CD4-positive, alpha-beta T cell treated with Interleukin-4 for 4 hours (primary cell): ENCODE data around the gene NFIA.

Experiments
- DNase-seq: peaks from one replicate; pipeline ENCODE4 v3.0.0-alpha.2; 2020

NFIA gene

DNA sequence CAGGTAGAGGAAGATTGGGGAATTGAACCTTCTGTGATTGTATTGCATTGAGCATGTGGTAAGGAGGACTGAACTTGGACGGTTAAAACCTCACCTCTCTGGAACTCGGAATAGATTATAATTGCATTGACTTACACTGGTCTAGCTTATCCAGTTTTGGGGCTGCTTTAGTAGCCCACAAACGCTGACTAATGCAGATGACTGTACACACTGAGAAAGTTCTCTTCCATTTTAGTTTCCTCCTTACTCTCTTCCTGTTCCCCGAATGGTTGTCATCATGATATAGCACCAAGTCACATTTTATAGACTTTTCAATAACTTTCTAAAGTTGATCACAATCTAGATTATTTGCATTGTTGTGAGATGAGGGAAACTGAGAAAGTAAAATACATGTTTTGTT lies 78.2 kb downstream of the NFIA start:
- DNase-seq: no peak

DNA sequence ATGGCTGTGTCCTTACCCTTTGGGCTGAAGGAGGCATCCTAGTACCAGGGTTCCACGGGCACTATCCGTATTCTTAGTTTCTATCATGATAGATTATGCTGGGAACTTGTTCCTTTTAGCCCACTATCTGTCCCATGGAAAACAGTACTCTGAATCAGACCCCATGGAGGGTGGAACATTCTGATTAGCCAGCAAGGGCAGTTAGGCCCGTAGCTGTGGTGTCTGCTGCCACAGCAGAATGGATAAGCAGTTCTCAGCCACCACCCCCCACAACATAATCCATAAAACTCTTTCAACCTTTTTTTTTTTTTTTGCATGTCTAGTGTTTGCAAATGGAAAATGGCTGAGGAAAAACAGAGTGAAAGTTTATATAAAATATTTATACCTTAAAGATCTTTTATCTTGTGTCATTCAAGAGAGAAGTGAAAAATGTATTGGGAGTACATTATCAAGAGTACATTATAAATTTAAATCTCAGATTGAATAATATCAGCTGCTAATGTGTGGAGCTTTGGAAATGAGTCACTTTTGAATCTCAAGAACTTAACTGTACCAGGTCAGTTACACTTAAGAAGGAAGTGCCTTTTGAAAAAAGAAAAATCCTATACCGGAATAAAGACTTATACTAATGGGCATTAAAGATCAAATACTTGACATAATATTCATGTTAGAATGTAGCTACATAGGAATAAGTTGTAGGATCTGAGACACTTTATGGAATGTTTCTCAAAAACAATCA lies 80.3 kb downstream of the NFIA start:
- DNase-seq: no peak

DNA sequence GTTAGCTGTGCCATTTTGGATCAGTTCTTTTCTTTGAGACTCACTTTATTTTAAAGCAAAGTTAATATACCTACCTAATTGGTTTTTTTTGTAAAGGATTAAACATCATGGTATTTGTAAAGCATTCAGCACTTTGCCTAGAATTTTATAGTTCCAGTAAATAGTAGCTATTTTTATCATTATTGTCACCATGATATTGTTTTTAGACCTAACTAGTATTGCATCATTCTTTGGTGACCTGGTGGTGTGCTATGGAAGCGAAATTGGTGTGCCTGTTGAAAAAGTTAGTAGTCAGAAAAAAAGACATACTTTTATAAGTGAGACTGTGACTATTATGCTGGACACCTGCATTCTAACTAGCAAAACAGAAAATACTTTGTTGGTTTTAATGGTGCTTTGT lies 81.0 kb downstream of the NFIA start:
- no peak for DNase-seq

DNA sequence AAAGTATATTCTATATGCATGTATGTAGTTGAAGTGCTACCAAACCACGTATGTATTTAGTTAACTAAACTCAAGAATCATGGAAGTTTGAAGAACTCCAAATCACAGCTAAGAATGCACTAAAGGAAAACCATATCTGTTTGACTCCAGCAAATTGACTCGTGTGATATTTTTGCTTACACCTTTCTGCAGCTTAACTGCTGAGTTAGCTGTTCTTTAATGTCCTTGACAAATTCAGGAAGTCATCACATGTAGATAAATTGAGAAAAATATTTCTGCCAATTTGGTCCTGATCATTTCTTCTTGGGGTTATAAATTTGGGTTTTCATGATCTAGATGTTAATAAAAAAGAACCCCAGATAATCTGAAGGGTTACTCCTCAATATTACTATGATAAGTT lies 83.0 kb downstream of the NFIA start:
- DNase-seq: no peak

DNA sequence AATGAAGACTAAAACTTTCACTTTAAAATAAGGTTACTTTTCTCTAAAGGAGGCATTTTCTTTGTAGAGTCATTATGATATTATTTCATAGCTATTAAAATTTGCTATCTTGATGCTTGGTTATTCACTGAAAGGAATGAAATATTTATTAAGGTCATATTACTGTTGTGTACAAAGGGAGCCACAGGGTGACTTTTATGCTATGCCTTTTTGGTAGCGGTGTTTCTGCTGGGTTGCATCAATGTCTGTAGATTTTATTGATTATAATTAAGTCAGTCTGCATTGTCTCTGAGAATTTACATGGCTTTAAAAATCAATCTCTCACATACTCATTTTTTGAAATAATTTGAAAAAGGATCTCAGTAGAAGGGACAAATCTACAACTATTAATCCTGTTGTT lies 84.9 kb downstream of the NFIA start:
- DNase-seq: no peak

DNA sequence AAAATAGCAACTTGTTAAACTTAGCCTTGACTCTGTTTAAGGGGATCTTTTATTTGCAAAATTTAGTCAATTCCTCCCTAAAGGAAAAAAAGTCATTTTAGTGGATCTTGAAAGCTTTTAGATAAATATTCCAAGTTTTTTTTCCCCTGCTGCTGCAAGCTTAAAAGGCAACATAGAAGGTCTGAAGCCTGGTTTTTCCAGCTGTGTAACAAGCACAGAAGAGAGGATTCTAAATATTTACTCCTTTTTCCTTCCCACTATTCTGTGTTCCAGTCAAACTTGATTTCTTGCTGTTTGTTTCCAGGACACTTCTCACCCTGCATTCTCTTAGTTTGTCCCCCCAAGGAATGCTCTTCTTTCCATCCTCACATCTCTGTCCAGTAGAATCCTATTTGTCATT lies 86.7 kb downstream of the NFIA start:
- no peak for DNase-seq

DNA sequence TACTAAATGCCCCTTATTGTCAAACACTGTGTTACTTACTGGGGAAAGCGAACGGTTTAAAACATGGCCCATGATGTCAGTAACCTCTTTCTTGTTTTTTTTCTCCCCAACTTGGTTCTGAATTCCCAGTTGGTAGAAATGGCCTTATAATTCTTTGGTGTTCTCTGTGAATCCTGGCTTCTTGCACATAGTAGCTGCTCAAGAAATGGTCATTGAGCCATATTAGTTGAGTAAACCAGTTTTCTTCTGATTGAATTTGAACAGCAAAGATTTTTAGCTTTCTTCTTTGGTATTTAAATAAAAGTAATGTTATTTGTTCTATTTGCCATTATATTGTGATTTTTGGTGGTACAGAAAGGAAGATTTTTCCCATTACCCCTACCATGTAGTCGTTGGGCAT lies 87.3 kb downstream of the NFIA start:
- no peak for DNase-seq

DNA sequence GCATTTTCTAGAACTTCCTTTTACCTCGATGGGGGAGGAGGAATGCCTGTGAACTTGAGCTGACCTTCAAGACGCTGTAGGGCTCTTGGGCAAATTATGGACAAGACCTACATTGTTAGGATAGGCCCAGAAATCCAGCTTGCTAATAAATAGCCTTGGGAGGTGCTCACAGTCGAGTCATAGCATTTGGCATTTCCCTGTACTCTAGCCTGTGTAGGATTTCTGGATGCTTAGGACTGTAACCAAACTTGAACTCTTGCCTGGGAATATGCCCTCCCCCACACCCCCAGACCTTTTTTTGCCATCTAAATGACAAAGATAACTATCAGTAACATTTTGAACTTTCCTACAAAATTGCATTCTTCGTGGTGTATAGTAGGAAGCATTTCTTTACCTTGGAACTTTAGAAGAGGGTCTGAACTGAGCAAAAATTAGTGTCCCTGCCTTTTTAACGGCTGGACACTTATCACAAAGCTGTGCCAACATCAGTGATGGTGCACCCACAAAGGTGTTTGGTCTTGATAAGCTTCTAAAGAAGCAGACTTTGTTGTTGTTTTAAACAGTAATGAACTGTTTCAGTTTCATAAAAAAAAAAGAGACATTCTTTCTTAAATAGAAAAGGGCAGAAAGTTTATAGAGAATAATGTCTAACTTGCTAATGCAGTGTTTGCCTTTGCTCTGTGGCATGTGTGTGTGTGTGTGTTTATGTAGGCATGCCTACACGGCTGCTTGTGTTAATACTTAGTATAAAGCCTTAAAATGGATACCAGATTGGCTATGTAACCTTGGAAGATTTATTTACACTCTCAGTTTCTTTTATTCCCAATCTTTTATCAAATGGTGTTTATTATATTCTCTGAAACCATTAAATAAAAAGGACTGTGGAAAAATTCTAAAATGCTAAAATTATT lies 88.2 kb downstream of the NFIA start:
- DNase-seq: no peak

DNA sequence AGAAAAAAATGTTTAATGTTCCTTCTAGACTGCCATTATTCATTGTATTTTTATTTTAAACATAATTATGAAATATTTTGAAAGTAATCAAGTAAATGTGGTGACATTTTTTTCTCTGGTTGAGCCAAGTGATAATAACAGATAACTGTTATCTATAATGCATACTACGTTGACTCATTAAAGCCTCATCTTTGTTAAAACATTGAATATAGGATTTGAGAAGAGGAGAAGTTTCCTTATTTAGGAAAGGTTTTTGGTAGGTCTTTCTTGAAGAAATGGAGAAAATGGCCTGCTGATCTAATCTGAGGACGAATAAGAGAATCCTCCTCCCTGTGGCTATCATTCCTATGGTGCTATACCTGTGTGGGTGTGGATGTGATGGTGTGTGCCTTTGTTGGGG lies 89.0 kb downstream of the NFIA start:
- no peak for DNase-seq

DNA sequence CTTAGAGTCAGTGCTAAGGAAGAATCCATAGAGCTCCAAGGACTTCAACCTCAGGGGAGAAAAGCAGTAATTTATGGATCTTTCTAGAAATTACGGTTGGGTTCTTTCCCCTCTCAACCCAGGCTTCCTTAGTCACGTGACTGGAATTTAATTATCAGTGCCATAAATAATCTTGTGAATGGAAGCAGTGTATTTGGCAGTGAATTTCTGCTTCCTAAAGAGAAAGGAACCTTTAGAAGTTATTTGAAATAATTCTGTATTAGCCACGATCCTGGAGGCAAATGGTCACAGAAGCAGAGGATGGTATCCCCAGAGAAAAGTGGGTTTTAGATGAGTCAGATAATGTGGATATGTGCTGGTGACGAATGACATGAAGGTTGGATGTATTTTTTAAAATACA lies 89.6 kb downstream of the NFIA start:
- no peak for DNase-seq

DNA sequence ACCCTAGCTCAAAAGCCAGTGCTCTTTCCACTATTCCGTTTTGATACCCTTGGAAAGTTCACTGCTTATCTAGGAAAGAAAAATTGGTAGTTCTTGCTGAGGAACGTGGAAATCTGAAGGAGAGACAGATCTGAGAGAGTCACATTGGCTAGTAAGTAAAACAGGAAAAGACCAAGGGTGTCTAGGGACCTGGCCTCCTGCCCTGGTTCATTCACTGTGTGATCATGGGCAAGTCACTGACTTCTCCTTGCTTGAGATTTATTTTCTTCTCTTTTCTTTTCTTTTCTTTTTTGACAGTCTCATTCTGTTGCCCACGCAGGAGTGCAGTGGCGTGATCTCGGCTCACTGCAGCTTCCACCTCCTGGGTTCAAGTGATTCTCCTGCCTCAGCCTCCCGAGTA lies 90.8 kb downstream of the NFIA start:
- DNase-seq: no peak

DNA sequence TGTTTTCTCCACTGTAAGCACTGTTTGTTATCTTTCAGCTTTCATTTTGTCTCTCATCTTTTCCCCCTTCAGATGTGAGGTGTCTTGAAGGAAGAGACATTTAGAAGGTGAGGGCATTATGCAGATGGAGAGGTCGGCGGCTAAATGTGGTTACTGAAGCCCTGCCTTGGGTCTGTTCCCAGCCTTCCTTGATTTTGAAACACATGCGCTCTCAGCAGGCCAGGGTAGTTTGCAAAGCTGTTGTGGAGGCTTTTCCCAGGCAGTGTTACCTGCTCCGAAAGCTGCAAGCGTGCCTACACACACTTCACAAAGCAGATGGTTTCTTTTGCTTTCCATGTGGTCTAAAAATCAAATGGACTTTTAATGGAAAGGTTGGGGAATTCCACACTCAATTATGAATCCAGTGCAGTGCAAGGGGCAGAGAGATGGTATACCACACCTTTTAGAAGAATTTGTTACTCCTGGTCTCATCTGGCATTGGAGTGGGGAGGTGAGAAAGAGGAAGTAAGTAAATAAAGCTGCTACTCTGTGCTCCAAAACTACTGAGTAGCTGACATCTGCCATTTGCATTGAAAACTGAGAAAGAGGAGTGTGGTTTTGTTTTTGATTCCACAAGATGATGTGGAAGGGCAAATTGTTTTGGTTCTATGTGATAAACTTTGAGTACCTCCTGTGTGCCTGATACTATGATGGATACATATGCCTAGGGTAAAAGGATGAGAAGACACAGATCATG lies 91.9 kb downstream of the NFIA start:
- DNase-seq: no peak

DNA sequence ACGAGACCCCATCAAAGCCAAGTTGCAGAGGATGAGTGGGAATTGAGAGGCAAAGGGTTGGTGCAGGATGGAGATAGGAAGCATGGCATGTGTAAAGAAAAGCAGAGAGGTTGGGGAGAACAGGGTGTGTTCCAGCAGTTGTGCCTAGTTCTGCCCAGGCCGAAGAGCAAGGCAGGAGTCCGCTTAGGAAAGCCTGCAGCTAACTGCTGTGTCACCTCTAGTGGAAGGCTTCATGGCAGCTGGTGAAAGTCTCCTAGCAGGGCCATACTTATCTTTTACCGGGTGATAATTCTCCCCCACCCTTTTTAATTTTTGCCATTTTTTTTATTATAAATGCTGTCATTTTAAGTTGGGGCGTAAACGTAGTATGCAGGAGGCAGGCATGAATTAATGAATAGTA lies 93.6 kb downstream of the NFIA start:
- DNase-seq: no peak

DNA sequence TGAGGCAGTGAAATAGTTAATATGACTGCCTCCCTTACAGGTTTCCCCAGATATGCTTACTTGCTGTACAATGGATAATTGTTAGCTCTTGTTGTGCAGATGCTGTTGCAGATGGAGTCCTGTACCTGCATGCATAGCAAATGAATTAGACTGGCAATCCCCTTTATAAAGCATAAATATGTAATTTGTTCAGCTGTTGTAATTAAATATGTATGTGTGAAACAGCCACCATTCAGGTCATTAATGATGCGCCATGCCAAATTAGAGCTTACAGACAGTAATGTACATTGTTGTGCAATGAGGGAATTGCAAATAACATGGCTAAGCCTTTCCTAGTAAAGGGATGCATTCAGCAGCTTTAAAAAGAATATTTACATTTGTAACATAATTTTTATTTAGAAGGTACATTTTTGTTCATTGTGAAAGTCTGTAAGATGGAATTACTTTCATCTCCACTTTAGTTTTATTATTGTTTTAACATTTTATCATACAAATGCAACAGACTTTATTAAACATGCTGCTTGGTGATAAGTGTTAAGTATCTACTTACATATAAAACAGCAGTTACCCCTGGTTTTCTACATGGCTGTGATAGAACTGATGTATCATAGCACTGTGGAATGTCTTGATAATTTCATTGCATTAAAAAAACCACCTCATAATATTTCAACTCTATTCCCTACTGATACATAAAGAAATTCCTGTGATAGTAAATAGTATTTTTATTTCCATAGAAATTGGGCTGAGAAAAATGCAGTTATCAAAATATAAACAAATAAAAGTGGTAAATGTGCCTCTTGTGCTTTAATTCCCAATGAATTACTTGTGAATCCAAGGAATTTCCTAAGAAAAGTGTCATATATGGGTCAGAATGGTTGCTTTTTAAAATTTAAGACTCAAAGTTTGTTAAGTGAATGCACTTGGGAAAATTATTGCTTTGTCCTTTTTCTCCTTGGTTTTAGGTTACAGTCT lies 99.0 kb downstream of the NFIA start:
- no peak for DNase-seq

DNA sequence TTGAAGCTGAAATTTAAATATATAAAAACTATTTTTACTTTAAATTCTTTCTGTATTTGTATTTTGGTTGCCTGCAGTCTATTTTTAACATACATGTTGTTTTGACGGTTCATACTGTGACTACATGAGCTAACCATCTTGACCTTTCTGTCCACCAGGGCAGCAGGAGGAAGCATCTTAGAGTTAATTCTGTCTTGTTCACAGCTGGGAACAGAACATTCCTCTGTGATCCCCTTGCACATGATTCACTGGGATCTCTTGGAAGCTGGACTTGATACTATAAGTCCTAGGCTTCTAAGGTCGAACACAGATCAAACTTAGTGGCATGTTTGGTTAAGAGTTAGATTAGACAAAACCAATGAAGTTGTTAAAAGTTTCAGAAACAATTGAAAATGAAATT lies 99.7 kb downstream of the NFIA start:
- no peak for DNase-seq

DNA sequence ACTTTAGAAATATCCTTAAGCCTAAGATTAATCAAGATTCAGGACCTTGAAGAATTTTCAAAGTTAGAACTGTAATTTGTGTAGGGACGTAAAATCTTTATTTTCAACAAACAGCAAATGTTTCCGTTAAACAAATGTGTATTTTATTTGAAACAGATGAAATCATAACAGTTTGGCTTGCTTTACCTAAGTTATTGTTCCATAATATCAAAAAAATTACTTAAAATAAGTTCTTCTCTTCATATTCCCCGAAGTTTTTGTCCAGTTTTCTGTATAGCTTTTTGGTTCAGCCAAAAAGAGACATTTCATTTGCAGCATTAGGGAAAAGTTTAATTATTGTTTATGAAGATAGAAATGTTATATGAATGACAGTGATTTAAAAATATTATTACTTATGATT lies 100.1 kb downstream of the NFIA start:
- no peak for DNase-seq

DNA sequence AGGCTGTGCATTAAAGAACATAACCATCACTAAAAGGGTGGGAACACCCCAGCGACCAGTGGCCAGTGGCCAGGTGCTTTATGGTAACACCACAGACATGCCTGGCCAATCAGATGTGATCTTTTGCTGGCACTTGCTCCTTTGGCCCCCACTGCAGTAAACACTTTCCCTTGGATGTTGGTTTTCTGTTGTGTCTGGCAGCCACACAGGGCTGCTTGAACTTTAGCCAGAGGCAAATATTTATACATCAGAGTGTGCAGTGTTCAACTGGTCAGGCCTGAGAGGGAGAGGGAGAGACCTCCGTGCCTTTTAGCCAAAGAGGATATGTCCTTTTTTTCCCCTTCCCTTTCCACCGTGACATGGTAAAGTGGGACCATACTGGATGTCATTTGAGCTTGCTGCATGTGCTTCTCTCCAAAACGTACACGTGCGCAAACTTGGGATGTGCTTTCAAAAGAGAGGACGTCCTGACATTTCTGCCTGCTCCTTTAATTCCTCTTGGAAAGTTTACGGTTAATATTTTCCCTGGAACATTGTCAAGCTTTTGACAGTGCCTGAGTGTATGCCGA lies 101.2 kb downstream of the NFIA start:
- no peak for DNase-seq

DNA sequence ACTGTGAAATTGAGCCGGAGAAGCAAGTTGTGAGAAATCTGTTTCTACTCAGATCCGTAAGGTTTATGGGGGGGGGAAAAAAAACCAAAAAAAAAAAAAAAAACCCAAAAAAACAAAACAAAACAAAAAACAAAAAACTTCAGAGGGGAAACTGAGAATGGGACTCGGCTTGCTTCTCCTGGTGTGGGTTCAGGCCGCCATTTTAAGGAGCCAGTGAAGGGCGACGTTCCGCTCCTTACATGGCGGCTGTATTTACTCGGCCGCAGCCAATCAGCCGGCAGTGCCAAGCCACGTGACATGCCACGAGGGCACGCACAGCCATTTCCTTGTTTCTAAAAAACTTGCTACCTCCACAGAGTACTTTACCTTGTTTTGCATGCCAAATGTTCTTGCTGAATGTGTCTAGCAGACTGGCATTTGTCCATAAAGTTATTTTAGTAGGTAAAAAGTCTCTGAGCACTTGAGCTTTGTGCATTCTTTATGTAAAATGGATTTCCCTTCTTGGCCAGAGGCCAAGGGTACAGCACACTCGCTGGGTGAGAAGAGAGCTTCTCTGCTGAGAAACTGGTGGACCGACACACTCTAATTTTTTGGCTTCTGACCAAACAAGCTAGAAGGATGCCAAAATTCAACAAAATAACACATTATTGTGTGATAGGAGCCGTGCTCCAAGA lies 101.8 kb downstream of the NFIA start:
- DNase-seq: no peak

DNA sequence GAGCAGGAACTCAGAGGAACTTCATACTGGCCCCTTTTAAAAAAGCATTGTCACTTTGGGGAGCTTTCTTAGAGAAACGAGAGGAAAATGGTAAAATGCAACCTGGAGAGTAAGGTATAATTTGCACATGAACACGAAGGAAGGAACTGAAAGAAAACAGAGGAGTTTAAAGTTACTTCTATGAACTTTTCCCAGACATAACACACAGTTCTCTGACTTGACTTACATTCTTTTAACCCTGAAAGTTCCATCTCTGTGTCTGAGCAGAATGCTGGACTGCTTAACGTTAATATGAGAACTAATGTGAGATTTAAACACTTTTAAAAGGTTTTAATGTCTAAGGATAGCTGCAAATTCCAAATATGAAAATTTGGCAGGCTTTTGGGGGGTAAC lies 102.3 kb downstream of the NFIA start:
- no peak for DNase-seq

DNA sequence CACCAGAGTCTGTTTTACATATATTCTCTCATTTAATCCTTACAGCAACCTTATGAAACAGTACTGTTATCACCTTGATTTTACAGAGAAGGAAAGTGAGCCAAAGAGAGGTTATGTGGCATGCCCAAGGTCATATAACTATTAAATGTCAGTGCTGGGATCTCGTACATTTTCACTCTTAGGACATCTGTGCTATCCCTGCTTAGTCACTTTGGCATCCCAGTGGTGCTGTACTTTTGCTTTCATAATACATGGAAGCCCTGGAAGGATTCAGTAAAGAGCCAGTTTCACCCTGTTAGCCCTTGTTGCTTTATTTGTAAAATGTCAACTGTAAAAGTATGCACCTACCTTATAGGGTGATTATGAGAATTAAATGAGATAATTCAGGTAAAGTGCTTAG lies 104.4 kb downstream of the NFIA start:
- no peak for DNase-seq

DNA sequence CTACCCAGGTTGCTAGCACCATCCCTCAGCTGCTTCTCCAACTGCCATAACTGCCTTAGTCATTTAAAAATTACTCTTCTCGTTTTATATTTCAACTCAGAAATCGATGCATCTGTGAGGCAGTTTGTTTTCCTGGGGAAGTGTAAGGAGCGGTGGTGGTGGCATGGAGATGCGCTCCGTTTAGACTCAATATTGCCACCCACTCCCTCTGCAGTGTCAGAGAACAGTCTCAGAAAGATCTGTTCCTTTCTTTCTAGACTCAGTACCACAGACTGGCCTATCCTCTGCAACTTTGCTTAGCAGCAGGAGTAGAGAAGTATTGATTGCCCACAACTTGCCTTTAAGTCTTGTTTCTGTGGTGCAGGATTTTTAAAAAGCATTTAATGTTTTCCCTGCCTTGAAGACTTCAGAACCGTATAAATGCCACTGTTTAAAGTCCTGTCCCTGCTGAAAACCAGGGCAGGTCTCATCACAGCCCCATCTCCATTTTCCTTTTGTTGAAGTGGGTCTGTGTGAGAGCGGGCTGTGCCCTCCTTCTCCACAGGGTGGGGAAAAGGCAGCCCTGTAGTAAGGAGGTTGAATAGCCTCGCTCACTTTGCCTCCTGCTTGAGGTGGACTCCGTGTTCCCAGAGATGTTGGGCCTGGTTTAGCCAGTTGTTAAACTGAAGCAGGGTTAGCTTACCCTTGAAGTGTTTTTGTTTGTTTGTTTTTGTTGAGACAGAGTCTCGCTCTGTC lies 105.2 kb downstream of the NFIA start:
- DNase-seq: no peak
